ENCODE measurements around the gene ARHGAP30. TPM values are rescaled to one million over a fixed set of nuclear protein-coding genes. Genes with fewer than 3 reads are reported as not detected.

ARHGAP30 gene
- total and polyA plus RNA-seq, 2 of the 4 experiments (the other 2 are of a cell fraction): 0.02 TPM; not detected in 1

- Histone ChIP-seq H2BK20ac (ENCODE audit: low read depth, low read length) (no peak overlapping the region), H3K36me3 (ENCODE audit: control insufficient read depth, insufficient read depth, low read length) (no peaks in the 10 kb centered on the region), H3K14ac (replicated peaks; ENCODE audit: low read depth, low read length) (no peak overlapping the region), H2BK120ac (ENCODE audit: low read depth, low read length) (no peak overlapping the region), H4K8ac (ENCODE audit: low read depth in 2 of 2, low read length in 2 of 2) (peak overlapping the region; percentile 52 to 87; a peak in 3 of 4 replicates), H4K5ac (ENCODE audit: low read depth, low read length) (peak overlapping the region; percentile 40; the same call in 1 of the 2 replicates), H3K18ac (ENCODE audit: low read depth, low read length) (no peak overlapping the region), H3K4me1 (ENCODE audit: control insufficient read depth, insufficient read depth, low read length) (no peaks in the 10 kb centered on the region), H3K27ac (ENCODE audit: insufficient read depth, low read length) (no peak overlapping the region), H3K9me3 (ENCODE audit: control insufficient read depth, insufficient read depth, low read length) (no peaks in the 10 kb centered on the region), H2AK9ac (replicated peaks; ENCODE audit: low read depth, low read length, poor library complexity) (no peak overlapping the region), H3K4me2 (ENCODE audit: low read depth, low read length) (no peak overlapping the region), H4K91ac (ENCODE audit: insufficient read depth, low read depth, low read length) (no peak overlapping the region), H2AK5ac (ENCODE audit: low read depth, low read length) (no peak overlapping the region; the same call in 1 of the 2 replicates), H2AFZ (replicated peaks; ENCODE audit: low read length, poor library complexity) (peak overlapping the region; percentile 82), H3K23ac (ENCODE audit: low read depth, low read length) (no peak overlapping the region), H3K9ac (ENCODE audit: low read depth, low read length) (no peak overlapping the region), H3K4ac (ENCODE audit: low read depth, low read length) (no peak overlapping the region), H2BK5ac (ENCODE audit: low read depth, low read length, poor library complexity, severe bottlenecking) (no peak overlapping the region), H3K9me1 (ENCODE audit: insufficient read depth, low read length) (no peaks in the 10 kb centered on the region), H3K4me3 (ENCODE audit: insufficient read depth, low read depth, low read length) (no peak overlapping the region), H2BK15ac (ENCODE audit: low read depth, low read length) (no peak overlapping the region), H4K20me1 (ENCODE audit: insufficient read depth, low read length) (no peaks in the 10 kb centered on the region), H3K27me3 (ENCODE audit: control insufficient read depth, insufficient read depth, low read length) (no peaks in the 10 kb centered on the region), H3K79me1 (ENCODE audit: low read depth in 1 of 2, low read length in 2 of 2) (no peaks in the 10 kb centered on the region), H3K56ac (ENCODE audit: extremely low read depth, insufficient read depth, low read length) (no peak overlapping the region)
- in situ Hi-C loops (cut with MboI; ENCODE audit: low sequenced_read_pairs): loop anchor here (5.0 kb wide), 2 partner anchors 50 to 100 kb away; partner anchors contain the start of genes KLHDC9 and USF1
- ChIA-PET POLR2A (ENCODE audit: unreplicated experiment) (no interaction called here), CTCF (interaction anchor here (0.6 to 2.7 kb wide), 8 partner anchors 8 to 149 kb away, joined by 3 to 23 read pairs (median 7); partner anchors contain the start of genes F11R, KLHDC9 and USF1)
- WGBS, 2 experiments (ENCODE audit: extremely low coverage in 2 of 2, insufficient read length in 1 of 2): 100% methylated on average over 1 of the region's 1 CpG; no CpG with 5 or more reads in 1 of the 2 experiments
- intact Hi-C loops (cut with micrococcal nuclease): loop anchor here (1.0 kb wide), 1 partner anchor 100 kb away; no protein-coding TSS in a partner anchor
- ATAC-seq (ENCODE audit: low read depth) (peak; percentile 86), DNase-seq (peak; percentile 64)
- no TSS peak for BruUV-seq (replicated peaks)
- dilution Hi-C loops (cut with HindIII; ENCODE audit: low sequenced_read_pairs, unreplicated experiment): no loop called here
- TF ChIP-seq USF2 (IDR thresholded peaks at IDR 0.05; ENCODE audit: low read depth, low read length): no peak
- TF ChIP-seq ELK1 (IDR thresholded peaks at IDR 0.05; ENCODE audit: borderline replicate concordance, low read depth, low read length): no peak
- TF ChIP-seq FOS (IDR thresholded peaks at IDR 0.05; ENCODE audit: low read depth, low read length): no peak
- TF ChIP-seq SMC3 (IDR thresholded peaks at IDR 0.05; ENCODE audit: low read depth, low read length): peak; percentile 58
- TF ChIP-seq NFE2L2 (IDR thresholded peaks at IDR 0.05; ENCODE audit: low read depth, low read length): no peak
- no peak for TF ChIP-seq BHLHE40 (IDR thresholded peaks at IDR 0.05; ENCODE audit: low read depth, low read length)
- TF ChIP-seq RAD21 (IDR thresholded peaks at IDR 0.05; ENCODE audit: low read length): peak; percentile 62
- TF ChIP-seq MAZ (IDR thresholded peaks at IDR 0.05; ENCODE audit: borderline replicate concordance, low read depth, low read length): no peak
- TF ChIP-seq RFX5 (IDR thresholded peaks at IDR 0.05; ENCODE audit: low read depth, low read length): no peak
- no peak for TF ChIP-seq CHD1 (IDR thresholded peaks at IDR 0.05; ENCODE audit: low read depth, low read length)
- no peak for TF ChIP-seq CEBPB (IDR thresholded peaks at IDR 0.05; ENCODE audit: low read depth, low read length)
- no peak for TF ChIP-seq MXI1 (IDR thresholded peaks at IDR 0.05; ENCODE audit: borderline replicate concordance, low read depth, low read length)
- TF ChIP-seq POLR2A (IDR thresholded peaks at IDR 0.05; ENCODE audit: low read depth, low read length): no peak
- peak; percentile 65 for TF ChIP-seq CTCF (conservative IDR thresholded peaks at IDR 0.05; ENCODE audit: low read depth, low read length)
- TF ChIP-seq MAFK (IDR thresholded peaks at IDR 0.05; ENCODE audit: low read depth, low read length): no peak
Observed at GRCh38 chr1:160997323-160998038, 72.2 kb downstream of the ARHGAP30 start.

Measured in IMR-90 (cell line).